HL-60 (cell line): ENCODE data around the gene WIPF1.

Source experiments
- CTCF ChIP-seq: IDR thresholded peaks from one replicate; pipeline ENCODE4 v1.5.1; 2011; ENCODE audit warnings: low read length, control low read depth, inconsistent platforms; ENCODE audit not compliant: insufficient read depth
- REST ChIP-seq: IDR thresholded peaks from 2 replicates; pipeline ENCODE4 v1.6.1; 2012; ENCODE audit warnings: low read depth; ENCODE audit not compliant: insufficient replicate concordance

GRCh38 chr2:174607584-174607983 lies 10.0 kb upstream of the WIPF1 start:
- TF ChIP-seq REST (no peak), CTCF (no peak)
